CD14-positive monocyte (primary cell): ENCODE results near the gene HMX3. TPM values are rescaled to one million over a fixed set of nuclear protein-coding genes. Genes with fewer than 3 reads are reported as not detected.

Experiments
- DNase-seq, 3 donors: peaks; one replicate each; pipeline ENCODE4 v3.0.0-alpha.2; 2011 to 2022
- H2AFZ ChIP-seq: 2 replicates; pipeline ENCODE4 v1.6.0; 2012; ENCODE audit warnings: mild to moderate bottlenecking, low read depth, low read length, inconsistent platforms; ENCODE audit not compliant: insufficient read depth, poor library complexity, severe bottlenecking
- H3K27ac ChIP-seq, 2 donors: 1 replicate in 1 of 2; 2 replicates in 1 of 2; pipeline ENCODE4 v1.5.1; 2012 to 2013; ENCODE audit warnings: low read length in 2 of 2, control low read depth in 1 of 2, inconsistent platforms in 1 of 2, low read depth in 1 of 2, mild to moderate bottlenecking in 1 of 2
- H3K27me3 ChIP-seq, 2 donors: one replicate each; pipeline versions ENCODE4 v1.6.0 to v1.6.1; 2011 to 2013; ENCODE audit warnings: low read length in 2 of 2; ENCODE audit not compliant: control insufficient read depth in 2 of 2, insufficient read depth in 2 of 2
- H3K36me3 ChIP-seq, 2 donors: replicated peaks in 1 of 2; 1 replicate in 1 of 2; 2 replicates in 1 of 2; pipeline versions ENCODE4 v1.5.1 to v1.6.1; 2012 to 2013; ENCODE audit warnings: low read length in 2 of 2, control low read depth in 1 of 2, inconsistent platforms in 1 of 2, mild to moderate bottlenecking in 1 of 2; ENCODE audit not compliant: insufficient read depth in 2 of 2, control insufficient read depth in 1 of 2
- H3K4me1 ChIP-seq, 2 donors: 1 replicate in 1 of 2; 2 replicates in 1 of 2; pipeline versions ENCODE4 v1.5.1 to v1.6.1; 2012 to 2013; ENCODE audit warnings: low read length in 2 of 2, control low read depth in 1 of 2, inconsistent platforms in 1 of 2, mild to moderate bottlenecking in 1 of 2, moderate library complexity in 1 of 2; ENCODE audit not compliant: insufficient read depth in 2 of 2, control insufficient read depth in 1 of 2
- H3K4me2 ChIP-seq: replicated peaks from 2 replicates; pipeline ENCODE3; 2012; ENCODE audit warnings: low read length, moderate library complexity, mild to moderate bottlenecking; ENCODE audit not compliant: poor library complexity, severe bottlenecking; ENCODE audit errors: extremely low read depth
- H3K4me3 ChIP-seq, 3 experiments: fragments of 200-600 bp in 1 of 3; sonication (generic) in 1 of 3; replicated peaks in 1 of 3; 1 replicate in 2 of 3; 2 replicates in 1 of 3; pipeline ENCODE4 v1.5.1; 2011 to 2013; ENCODE audit warnings: low read length in 3 of 3, mild to moderate bottlenecking in 3 of 3, control low read depth in 2 of 3, low read depth in 2 of 3, inconsistent platforms in 1 of 3, moderate library complexity in 1 of 3
- H3K79me2 ChIP-seq: 2 replicates; pipeline ENCODE4 v1.6.0; 2012; ENCODE audit warnings: mild to moderate bottlenecking, control low read depth, inconsistent platforms, low read length, moderate library complexity; ENCODE audit not compliant: insufficient read depth
- H3K9ac ChIP-seq: 2 replicates; pipeline ENCODE4 v1.6.0; 2017; ENCODE audit warnings: low read length, mild to moderate bottlenecking; ENCODE audit not compliant: insufficient read depth, poor library complexity, severe bottlenecking
- H3K9me3 ChIP-seq, 2 donors: replicated peaks in 1 of 2; 1 replicate in 1 of 2; 2 replicates in 1 of 2; pipeline versions ENCODE4 v1.5.1 to v1.6.1; 2012 to 2013; ENCODE audit warnings: low read length in 2 of 2, control low read depth in 1 of 2; ENCODE audit not compliant: control insufficient read depth in 1 of 2, insufficient read depth in 1 of 2
- H4K20me1 ChIP-seq: 2 replicates; pipeline ENCODE4 v1.6.0; 2012; ENCODE audit warnings: mild to moderate bottlenecking, low read length, control low read depth, moderate library complexity; ENCODE audit not compliant: insufficient read depth
- H3K27ac Mint-ChIP-seq, 7 donors: one replicate each; pipeline ENCODE4 v1.8.0; 2020; ENCODE audit warnings: mild to moderate bottlenecking in 7 of 7, mixed read lengths in 7 of 7, moderate library complexity in 6 of 7, inconsistent platforms in 2 of 7
- H3K27me3 Mint-ChIP-seq, 3 donors: one replicate each; pipeline ENCODE4 v1.8.0; 2021 to 2022; ENCODE audit warnings: low read depth in 3 of 3, mild to moderate bottlenecking in 3 of 3, mixed read lengths in 3 of 3, moderate library complexity in 3 of 3, inconsistent platforms in 1 of 3
- H3K36me3 Mint-ChIP-seq, 2 donors: one replicate each; pipeline ENCODE4 v1.8.0; 2020; ENCODE audit warnings: mixed read lengths in 2 of 2, inconsistent platforms in 1 of 2, mild to moderate bottlenecking in 1 of 2
- H3K4me1 Mint-ChIP-seq: one replicate; pipeline ENCODE4 v1.8.0; 2020; ENCODE audit warnings: mild to moderate bottlenecking, mixed read lengths
- H3K4me3 Mint-ChIP-seq, 2 donors: one replicate each; pipeline ENCODE4 v1.8.0; 2020; ENCODE audit warnings: mild to moderate bottlenecking in 2 of 2, mixed read lengths in 2 of 2, moderate library complexity in 1 of 2
- H3K9me3 Mint-ChIP-seq, 7 donors: one replicate each; pipeline ENCODE4 v1.8.0; 2020 to 2022; ENCODE audit warnings: mixed read lengths in 7 of 7, mild to moderate bottlenecking in 6 of 7, moderate library complexity in 6 of 7, inconsistent platforms in 2 of 7
- WGBS: methylation state at CpG from one replicate; pipeline ENCODE4 v1.1.5; 2013; ENCODE audit warnings: missing lambda C conversion rate; ENCODE audit not compliant: insufficient coverage; 5-methylcytosine and 5-hydroxymethylcytosine counted together
- intact Hi-C, 2 donors: fragments of 100-400 bp; cut with micrococcal nuclease; formaldehyde crosslinking; loops; one replicate each; pipeline versions ENCODE4 v1.15.0 to v1.15.1; 2023
- polyA plus RNA-seq, 3 donors: library from polyadenylated mRNA; depleted of rRNA in 1 of 3; unstranded in 2 of 3; stranded (reverse) in 1 of 3; fragments of 300-500 nt in 2 of 3; fragments of >200 nt in 1 of 3; fragmentation: Illumina TruSeq in 2 of 3; gene quantifications; 1 replicate in 2 of 3; 2 replicates in 1 of 3; pipeline ENCODE4 v1.2.3, GENCODE V29; 2012 to 2021
- TF ChIP-seq, protein P1 (sequence below): fragments of 200-600 bp; IDR thresholded peaks from one replicate; pipeline ENCODE4 v1.8.0; 2022; ENCODE audit warnings: antibody characterized with exemption, mild to moderate bottlenecking

The HMX3 gene
- polyA plus RNA-seq, 3 donors: not detected

DNA sequence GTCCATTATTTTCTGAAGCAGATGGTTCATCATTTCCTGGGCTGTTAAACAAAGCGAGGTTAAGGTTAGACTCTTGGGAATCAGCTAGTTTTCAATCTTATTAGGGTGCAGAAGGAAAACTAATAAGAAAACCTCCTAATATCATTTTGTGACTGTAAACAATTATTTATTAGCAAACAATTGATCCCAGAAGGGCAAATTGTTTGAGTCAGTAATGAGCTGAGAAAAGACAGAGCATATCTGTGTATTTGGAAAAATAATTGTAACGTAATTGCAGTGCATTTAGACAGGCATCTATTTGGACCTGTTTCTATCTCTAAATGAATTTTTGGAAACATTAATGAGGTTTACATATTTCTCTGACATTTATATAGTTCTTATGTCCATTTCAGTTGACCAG, 28.5 kb downstream of the HMX3 start:
- intact Hi-C loops: no loop called here
- Histone ChIP-seq H2AFZ (no peak overlapping the region), H3K9ac (no peak overlapping the region), H3K4me3 (no peak overlapping the region), H3K4me1 (no peaks in the 10 kb centered on the region), H4K20me1 (peaks cover 23% of the 10 kb centered on the region), H3K36me3 (peaks cover 86 to 100% of the 10 kb centered on the region in 2 donors), H3K9me3 (no peaks in the 10 kb centered on the region), H3K27me3 (no peaks in the 10 kb centered on the region), H3K4me2 (no peak overlapping the region), H3K27ac (no peak overlapping the region), H3K79me2 (peaks cover 45% of the 10 kb centered on the region)
- Mint-ChIP-seq H3K27me3 (no peaks in the 10 kb centered on the region), H3K9me3 (no peaks in the 10 kb centered on the region), H3K4me1 (no peaks in the 10 kb centered on the region), H3K4me3 (no peak overlapping the region), H3K36me3 (peaks cover 75 to 93% of the 10 kb centered on the region in 2 donors), H3K27ac (no peak overlapping the region)
- no CpG with 5 or more reads among the region's 2 CpGs for WGBS
- no peak for DNase-seq
- TF ChIP-seq, protein P1, sequence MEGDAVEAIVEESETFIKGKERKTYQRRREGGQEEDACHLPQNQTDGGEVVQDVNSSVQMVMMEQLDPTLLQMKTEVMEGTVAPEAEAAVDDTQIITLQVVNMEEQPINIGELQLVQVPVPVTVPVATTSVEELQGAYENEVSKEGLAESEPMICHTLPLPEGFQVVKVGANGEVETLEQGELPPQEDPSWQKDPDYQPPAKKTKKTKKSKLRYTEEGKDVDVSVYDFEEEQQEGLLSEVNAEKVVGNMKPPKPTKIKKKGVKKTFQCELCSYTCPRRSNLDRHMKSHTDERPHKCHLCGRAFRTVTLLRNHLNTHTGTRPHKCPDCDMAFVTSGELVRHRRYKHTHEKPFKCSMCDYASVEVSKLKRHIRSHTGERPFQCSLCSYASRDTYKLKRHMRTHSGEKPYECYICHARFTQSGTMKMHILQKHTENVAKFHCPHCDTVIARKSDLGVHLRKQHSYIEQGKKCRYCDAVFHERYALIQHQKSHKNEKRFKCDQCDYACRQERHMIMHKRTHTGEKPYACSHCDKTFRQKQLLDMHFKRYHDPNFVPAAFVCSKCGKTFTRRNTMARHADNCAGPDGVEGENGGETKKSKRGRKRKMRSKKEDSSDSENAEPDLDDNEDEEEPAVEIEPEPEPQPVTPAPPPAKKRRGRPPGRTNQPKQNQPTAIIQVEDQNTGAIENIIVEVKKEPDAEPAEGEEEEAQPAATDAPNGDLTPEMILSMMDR: no peak

DNA sequence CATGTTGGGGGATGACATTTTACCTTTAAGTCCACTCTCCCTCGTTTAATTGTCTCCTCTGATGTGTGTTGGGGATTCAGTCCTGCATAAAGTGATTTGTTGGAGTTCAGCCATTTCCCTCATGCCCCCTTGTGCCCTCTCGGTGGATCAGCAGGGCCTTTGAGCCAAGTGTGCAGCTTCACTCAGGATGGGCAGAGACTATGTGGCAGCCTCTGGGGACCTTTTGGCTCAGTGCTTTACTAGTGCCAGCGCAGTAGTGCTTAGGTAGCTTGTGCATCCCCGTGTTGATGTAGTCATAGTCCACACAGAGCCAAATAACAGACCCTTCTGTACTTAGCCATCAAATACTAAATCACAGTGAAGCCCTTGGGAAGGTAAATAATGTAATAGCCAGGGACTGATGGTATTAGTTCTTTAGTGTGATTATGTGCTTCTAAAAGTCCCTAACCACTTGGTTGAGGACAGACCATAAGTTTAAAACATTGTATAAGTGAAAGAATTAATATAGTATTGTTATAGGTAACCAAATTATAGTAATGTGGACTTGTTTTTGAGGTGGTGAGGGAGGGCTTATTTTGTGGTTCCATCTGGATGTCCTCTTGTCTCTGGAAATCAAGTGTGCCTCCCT, 29.8 kb downstream of the HMX3 start:
- Mint-ChIP-seq H3K9me3 (no peaks in the 10 kb centered on the region), H3K4me3 (no peak overlapping the region), H3K4me1 (no peaks in the 10 kb centered on the region), H3K27me3 (peaks cover 0 to 2% (median 0%) of the 10 kb centered on the region in 3 donors), H3K36me3 (peaks cover 74 to 91% of the 10 kb centered on the region in 2 donors), H3K27ac (no peak overlapping the region)
- no peak overlapping the region for H3K27ac ChIP-seq
- H3K9me3 ChIP-seq: no peaks in the 10 kb centered on the region
- TF ChIP-seq, protein P1: no peak
- WGBS: 92% methylated on average over 1 of the region's 4 CpGs
- intact Hi-C loops: no loop called here
- H2AFZ ChIP-seq: no peak overlapping the region
- no peak overlapping the region for H3K4me3 ChIP-seq
- no peaks in the 10 kb centered on the region for H3K27me3 ChIP-seq
- H3K4me1 ChIP-seq: no peaks in the 10 kb centered on the region
- H3K36me3 ChIP-seq: peaks cover 80 to 98% of the 10 kb centered on the region in 2 donors
- H3K9ac ChIP-seq: no peak overlapping the region
- peaks cover 33% of the 10 kb centered on the region for H3K79me2 ChIP-seq
- peaks cover 14% of the 10 kb centered on the region for H4K20me1 ChIP-seq
- DNase-seq: no peak
- H3K4me2 ChIP-seq: no peak overlapping the region
